ENCODE data around the gene FOXP4.

DNA sequence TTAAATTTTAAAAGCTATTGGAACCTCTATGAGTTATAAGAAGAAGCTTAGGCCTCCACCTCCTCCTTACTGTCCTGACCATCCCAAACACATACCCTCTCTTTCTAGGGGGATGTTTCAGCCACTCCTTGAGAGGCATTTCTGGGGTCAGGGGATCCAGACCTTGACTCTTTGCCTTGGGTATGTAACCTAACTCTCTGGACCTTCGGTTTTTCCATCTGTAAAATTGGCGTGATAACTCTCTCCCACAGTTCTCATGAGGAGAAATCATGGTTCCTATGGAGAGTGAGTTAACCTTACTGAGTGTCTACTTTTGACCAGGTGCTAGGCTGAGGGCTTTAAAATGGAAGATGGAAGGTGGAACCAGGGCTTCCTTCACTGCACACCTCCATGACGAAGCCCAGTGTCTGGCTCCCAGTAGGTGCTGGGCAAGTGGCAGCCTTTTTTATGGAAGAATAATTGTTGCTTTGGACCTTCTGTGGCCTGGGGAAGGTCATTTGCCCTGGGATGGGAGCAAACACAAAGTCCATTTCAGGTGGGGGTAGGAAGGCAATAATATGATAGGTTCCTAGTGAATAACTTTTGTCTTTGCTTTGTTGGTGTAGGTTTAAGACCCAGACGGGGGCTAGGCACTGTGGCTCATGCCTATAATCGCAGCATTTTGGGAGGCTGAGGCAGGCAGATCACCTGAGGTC is 18.4 kb downstream of the FOXP4 start:
- TF ChIP-seq, protein P1, sequence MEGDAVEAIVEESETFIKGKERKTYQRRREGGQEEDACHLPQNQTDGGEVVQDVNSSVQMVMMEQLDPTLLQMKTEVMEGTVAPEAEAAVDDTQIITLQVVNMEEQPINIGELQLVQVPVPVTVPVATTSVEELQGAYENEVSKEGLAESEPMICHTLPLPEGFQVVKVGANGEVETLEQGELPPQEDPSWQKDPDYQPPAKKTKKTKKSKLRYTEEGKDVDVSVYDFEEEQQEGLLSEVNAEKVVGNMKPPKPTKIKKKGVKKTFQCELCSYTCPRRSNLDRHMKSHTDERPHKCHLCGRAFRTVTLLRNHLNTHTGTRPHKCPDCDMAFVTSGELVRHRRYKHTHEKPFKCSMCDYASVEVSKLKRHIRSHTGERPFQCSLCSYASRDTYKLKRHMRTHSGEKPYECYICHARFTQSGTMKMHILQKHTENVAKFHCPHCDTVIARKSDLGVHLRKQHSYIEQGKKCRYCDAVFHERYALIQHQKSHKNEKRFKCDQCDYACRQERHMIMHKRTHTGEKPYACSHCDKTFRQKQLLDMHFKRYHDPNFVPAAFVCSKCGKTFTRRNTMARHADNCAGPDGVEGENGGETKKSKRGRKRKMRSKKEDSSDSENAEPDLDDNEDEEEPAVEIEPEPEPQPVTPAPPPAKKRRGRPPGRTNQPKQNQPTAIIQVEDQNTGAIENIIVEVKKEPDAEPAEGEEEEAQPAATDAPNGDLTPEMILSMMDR (conservative IDR thresholded peaks at IDR 0.05): no peak
- no peak for TF ChIP-seq EZH2 (IDR thresholded peaks at IDR 0.05; ENCODE audit: low read depth)
